IMR-90 (cell line): Measurements from ENCODE around the gene GRIN2B. TPM values are rescaled to one million over a fixed set of nuclear protein-coding genes. Genes with fewer than 3 reads are reported as not detected.

ENCODE experiments used
- ATAC-seq: fragments of 200-7000 bp; cut with Tn5 transposase; 2 replicates; pipeline ENCODE4 v1.9.1; 2020; ENCODE audit warnings: low read depth, mild to moderate bottlenecking, moderate library complexity
- BruUV-seq: library from RNA; stranded (reverse); fragments of 400-500 nt; replicated peaks from 2 replicates; lab custom pipeline; 2021; lab: Mats Ljungman, UMichigan
- CTCF ChIA-PET: fragments of 300-600 bp; formaldehyde crosslinking; extraction: SDS; loops from one replicate; lab custom pipeline; 2021; ENCODE audit warnings: antibody characterized with exemption; lab: Yijun Ruan, JAX
- POLR2A ChIA-PET: fragments of 300-600 bp; sonication (Branson Sonifier 250); formaldehyde crosslinking; loops from one replicate; lab custom pipeline; 2022; ENCODE audit warnings: antibody characterized with exemption; ENCODE audit not compliant: unreplicated experiment; lab: Charles Lee
- DNase-seq: peaks from one replicate; pipeline ENCODE4 v3.0.0; 2013
- H2AFZ ChIP-seq: replicated peaks from 2 replicates; pipeline ENCODE3; 2013; ENCODE audit warnings: low read length, mild to moderate bottlenecking; ENCODE audit not compliant: poor library complexity
- H2AK5ac ChIP-seq: 2 replicates; pipeline ENCODE4 v1.6.1; 2013; ENCODE audit warnings: low read depth, low read length, inconsistent platforms
- H2AK9ac ChIP-seq: replicated peaks from 2 replicates; pipeline ENCODE3; 2013; ENCODE audit warnings: mild to moderate bottlenecking, low read depth, low read length, moderate library complexity; ENCODE audit not compliant: poor library complexity
- H2BK120ac ChIP-seq: 2 replicates; pipeline ENCODE4 v1.6.1; 2013; ENCODE audit warnings: low read depth, low read length, inconsistent platforms
- H2BK15ac ChIP-seq: 3 replicates; pipeline ENCODE4 v1.6.1; 2013; ENCODE audit warnings: low read depth, low read length, inconsistent platforms
- H2BK20ac ChIP-seq: 2 replicates; pipeline ENCODE4 v1.6.1; 2013; ENCODE audit warnings: low read depth, mild to moderate bottlenecking, inconsistent platforms, low read length, moderate library complexity
- H2BK5ac ChIP-seq: 2 replicates; pipeline ENCODE4 v1.6.1; 2013; ENCODE audit warnings: mild to moderate bottlenecking, low read depth, low read length, inconsistent platforms; ENCODE audit not compliant: poor library complexity, severe bottlenecking
- H3K14ac ChIP-seq: replicated peaks from 2 replicates; pipeline ENCODE4 v1.6.1; 2013; ENCODE audit warnings: low read depth, low read length, inconsistent platforms
- H3K18ac ChIP-seq: 2 replicates; pipeline ENCODE4 v1.6.1; 2013; ENCODE audit warnings: low read depth, low read length, control low read depth
- H3K23ac ChIP-seq: 2 replicates; pipeline ENCODE4 v1.6.1; 2013; ENCODE audit warnings: low read depth, low read length, inconsistent platforms
- H3K27ac ChIP-seq: 2 replicates; pipeline ENCODE4 v1.5.1; 2013; ENCODE audit warnings: mild to moderate bottlenecking, control low read depth, low read length; ENCODE audit not compliant: insufficient read depth
- H3K27me3 ChIP-seq: 2 replicates; pipeline ENCODE4 v1.6.1; 2013; ENCODE audit warnings: low read length; ENCODE audit not compliant: control insufficient read depth, insufficient read depth
- H3K36me3 ChIP-seq: 2 replicates; pipeline ENCODE4 v1.6.1; 2013; ENCODE audit warnings: low read length, mixed read lengths; ENCODE audit not compliant: control insufficient read depth, insufficient read depth
- H3K4ac ChIP-seq: 2 replicates; pipeline ENCODE4 v1.6.1; 2013; ENCODE audit warnings: low read depth, low read length, inconsistent platforms
- H3K4me1 ChIP-seq: 2 replicates; pipeline ENCODE4 v1.6.1; 2013; ENCODE audit warnings: low read length, mixed read lengths; ENCODE audit not compliant: control insufficient read depth, insufficient read depth
- H3K4me2 ChIP-seq: 2 replicates; pipeline ENCODE4 v1.6.1; 2013; ENCODE audit warnings: low read depth, mild to moderate bottlenecking, control low read depth, low read length, moderate library complexity
- H3K4me3 ChIP-seq: 2 replicates; pipeline ENCODE4 v1.5.1; 2013; ENCODE audit warnings: low read depth, mild to moderate bottlenecking, control low read depth, low read length, moderate library complexity; ENCODE audit not compliant: insufficient read depth
- H3K56ac ChIP-seq: 2 replicates; pipeline ENCODE4 v1.6.1; 2013; ENCODE audit warnings: low read length, inconsistent platforms; ENCODE audit not compliant: insufficient read depth; ENCODE audit errors: extremely low read depth
- H3K79me1 ChIP-seq, 2 experiments: 2 replicates each; pipeline ENCODE4 v1.6.1; 2013; ENCODE audit warnings: low read length in 2 of 2, inconsistent platforms in 1 of 2, low read depth in 1 of 2
- H3K9ac ChIP-seq: 2 replicates; pipeline ENCODE4 v1.6.1; 2013; ENCODE audit warnings: low read depth, low read length, control low read depth
- H3K9me1 ChIP-seq: 2 replicates; pipeline ENCODE4 v1.6.1; 2013; ENCODE audit warnings: low read length, inconsistent platforms; ENCODE audit not compliant: insufficient read depth
- H3K9me3 ChIP-seq: 2 replicates; pipeline ENCODE4 v1.6.1; 2013; ENCODE audit warnings: low read length; ENCODE audit not compliant: control insufficient read depth, insufficient read depth
- H4K20me1 ChIP-seq: 2 replicates; pipeline ENCODE4 v1.6.1; 2013; ENCODE audit warnings: low read length, inconsistent platforms; ENCODE audit not compliant: insufficient read depth
- H4K5ac ChIP-seq: 2 replicates; pipeline ENCODE4 v1.6.1; 2013; ENCODE audit warnings: mild to moderate bottlenecking, low read depth, low read length, control low read depth
- H4K8ac ChIP-seq, 2 experiments: 2 replicates each; pipeline ENCODE4 v1.6.1; 2013; ENCODE audit warnings: low read depth in 2 of 2, low read length in 2 of 2, control low read depth in 1 of 2, inconsistent platforms in 1 of 2
- H4K91ac ChIP-seq: 2 replicates; pipeline ENCODE4 v1.6.1; 2013; ENCODE audit warnings: low read depth, low read length, inconsistent platforms; ENCODE audit not compliant: insufficient read depth
- RFX5 ChIP-seq: IDR thresholded peaks from 2 replicates; pipeline ENCODE4 v1.8.0; 2012; ENCODE audit warnings: low read depth, mild to moderate bottlenecking, low read length, moderate library complexity
- WGBS, 2 experiments: methylation state at CpG; one replicate each; pipeline versions ENCODE4 v1.1.5 to v1.1.7; 2013; ENCODE audit warnings: missing lambda C conversion rate in 2 of 2; ENCODE audit not compliant: insufficient read length in 1 of 2; ENCODE audit errors: extremely low coverage in 2 of 2; 5-methylcytosine and 5-hydroxymethylcytosine counted together
- dilution Hi-C: fragments of 300-500 bp; cut with HindIII; formaldehyde crosslinking; loops from one replicate; pipeline ENCODE4 v1.14.3; 2018; ENCODE audit warnings: low sequenced_read_pairs; ENCODE audit not compliant: unreplicated experiment
- in situ Hi-C: fragments of 300-500 bp; cut with MboI; formaldehyde crosslinking; loops from 3 replicates; pipeline ENCODE4 v1.14.3; 2019; ENCODE audit warnings: low sequenced_read_pairs, inconsistent platforms, mixed read lengths
- intact Hi-C: fragments of 100-400 bp; cut with micrococcal nuclease; formaldehyde crosslinking; loops from 2 replicates; pipeline ENCODE4 v1.10.0; 2022
- polyA plus RNA-seq, 3 experiments: library from polyadenylated mRNA; depleted of rRNA; stranded (reverse); fragments of >200 nt; gene quantifications; 2 replicates each; pipeline ENCODE4 v1.2.3, GENCODE V29; 2012; ENCODE audit warnings: low replicate concordance in 1 of 3
- total RNA-seq: library from RNA; depleted of rRNA; stranded (reverse); fragments of >200 nt; gene quantifications from 2 replicates; pipeline ENCODE4 v1.2.3, GENCODE V29; 2012

Gene GRIN2B
- total and polyA plus RNA-seq, 2 of the 4 experiments (the other 2 are of a cell fraction), result under 0.01 TPM; not detected in 1

- intact Hi-C loops (no loop called here), in situ Hi-C loops (no loop called here), dilution Hi-C loops (no loop called here)
- Histone ChIP-seq H3K14ac (no peak overlapping the region), H3K27me3 (peaks cover 8% of the 10 kb centered on the region), H2BK15ac (no peak overlapping the region), H4K91ac (no peak overlapping the region), H3K9me1 (no peaks in the 10 kb centered on the region), H3K18ac (no peak overlapping the region), H3K79me1 (no peaks in the 10 kb centered on the region), H3K9me3 (peaks cover 2% of the 10 kb centered on the region; the same call in 1 of the 2 replicates), H3K56ac (no peak overlapping the region), H2BK120ac (no peak overlapping the region), H3K4ac (no peak overlapping the region), H3K4me1 (no peaks in the 10 kb centered on the region), H3K36me3 (no peaks in the 10 kb centered on the region), H2AK5ac (no peak overlapping the region), H2BK20ac (no peak overlapping the region), H4K20me1 (no peaks in the 10 kb centered on the region), H3K4me3 (no peak overlapping the region), H2AK9ac (no peak overlapping the region), H3K27ac (no peak overlapping the region), H2AFZ (no peak overlapping the region), H3K23ac (no peak overlapping the region), H4K8ac (no peak overlapping the region), H3K4me2 (no peak overlapping the region), H3K9ac (no peak overlapping the region), H4K5ac (no peak overlapping the region), H2BK5ac (no peak overlapping the region)
- ATAC-seq (no peak), DNase-seq (no peak)
- BruUV-seq, result no TSS peak
- 3% methylated on average over 20 of the region's 53 CpGs; no CpG with 5 or more reads in 1 of the 2 experiments for WGBS, 2 experiments
- ChIA-PET CTCF (no interaction called here), POLR2A (no interaction called here)
- TF ChIP-seq RFX5, result no peak
Observed at GRCh38 chr12:13980538-13981295, 685 bp downstream of the GRIN2B start.
